IMR-90 (cell line): ENCODE results near the gene PRSS1.

ENCODE experiments used
- NFE2L2 ChIP-seq: fragments of 150-350 bp; IDR thresholded peaks from 2 replicates; pipeline ENCODE4 v1.6.1; 2016; ENCODE audit warnings: low read depth, mild to moderate bottlenecking, low read length
- POLR2A ChIP-seq: IDR thresholded peaks from 2 replicates; pipeline ENCODE4 v1.6.1; 2012; ENCODE audit warnings: mild to moderate bottlenecking, low read depth, low read length
- RAD21 ChIP-seq: IDR thresholded peaks from 2 replicates; pipeline ENCODE4 v1.6.1; 2012; ENCODE audit warnings: low read length, improper control_type of control experiment
- RFX5 ChIP-seq: IDR thresholded peaks from 2 replicates; pipeline ENCODE4 v1.8.0; 2012; ENCODE audit warnings: low read depth, mild to moderate bottlenecking, low read length, moderate library complexity
- TF ChIP-seq, protein P1 (sequence below): conservative IDR thresholded peaks from 2 replicates; pipeline ENCODE4 v1.5.1; 2012; ENCODE audit warnings: mild to moderate bottlenecking, low read depth, low read length, improper control_type of control experiment

DNA sequence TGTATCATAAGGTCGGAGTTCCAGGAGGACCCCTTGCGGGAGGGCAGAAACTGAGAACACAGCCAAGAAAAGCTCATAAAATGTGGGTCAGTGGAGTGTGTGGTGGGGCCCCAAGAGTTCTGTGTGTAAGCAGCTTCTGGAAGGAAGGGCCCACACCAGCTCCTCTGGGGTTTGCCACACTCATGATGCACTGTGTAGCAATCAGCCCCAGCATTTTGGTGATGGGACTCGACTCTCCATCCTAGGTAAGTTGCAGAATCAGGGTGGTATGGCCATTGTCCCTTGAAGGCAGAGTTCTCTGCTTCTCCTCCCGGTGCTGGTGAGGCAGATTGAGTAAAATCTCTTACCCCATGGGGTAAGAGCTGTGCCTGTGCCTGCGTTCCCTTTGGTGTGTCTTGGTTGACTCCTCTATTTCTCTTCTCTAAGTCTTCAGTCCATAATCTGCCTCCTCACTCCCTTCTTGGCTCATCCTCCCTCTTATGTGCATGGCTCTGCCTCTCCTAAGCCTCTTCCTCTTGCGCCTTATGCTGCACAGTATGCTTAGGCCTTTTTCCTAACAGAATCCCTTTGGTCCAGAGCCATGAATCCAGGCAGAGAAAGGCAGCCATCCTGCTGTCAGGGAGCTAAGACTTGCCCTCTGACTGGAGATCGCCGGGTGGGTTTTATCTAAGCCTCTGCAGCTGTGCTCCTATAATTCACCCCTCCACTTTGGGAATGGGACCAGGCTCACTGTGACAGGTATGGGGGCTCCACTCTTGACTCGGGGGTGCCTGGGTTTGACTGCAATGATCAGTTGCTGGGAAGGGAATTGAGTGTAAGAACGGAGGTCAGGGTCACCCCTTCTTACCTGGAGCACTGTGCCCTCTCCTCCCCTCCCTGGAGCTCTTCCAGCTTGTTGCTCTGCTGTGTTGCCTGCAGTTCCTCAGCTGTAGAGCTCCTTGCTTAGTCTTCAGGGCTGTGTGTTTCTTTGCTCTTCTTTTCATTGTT, 39.3 kb downstream of the PRSS1 start:
- TF ChIP-seq NFE2L2 = no peak
- TF ChIP-seq, protein P1, sequence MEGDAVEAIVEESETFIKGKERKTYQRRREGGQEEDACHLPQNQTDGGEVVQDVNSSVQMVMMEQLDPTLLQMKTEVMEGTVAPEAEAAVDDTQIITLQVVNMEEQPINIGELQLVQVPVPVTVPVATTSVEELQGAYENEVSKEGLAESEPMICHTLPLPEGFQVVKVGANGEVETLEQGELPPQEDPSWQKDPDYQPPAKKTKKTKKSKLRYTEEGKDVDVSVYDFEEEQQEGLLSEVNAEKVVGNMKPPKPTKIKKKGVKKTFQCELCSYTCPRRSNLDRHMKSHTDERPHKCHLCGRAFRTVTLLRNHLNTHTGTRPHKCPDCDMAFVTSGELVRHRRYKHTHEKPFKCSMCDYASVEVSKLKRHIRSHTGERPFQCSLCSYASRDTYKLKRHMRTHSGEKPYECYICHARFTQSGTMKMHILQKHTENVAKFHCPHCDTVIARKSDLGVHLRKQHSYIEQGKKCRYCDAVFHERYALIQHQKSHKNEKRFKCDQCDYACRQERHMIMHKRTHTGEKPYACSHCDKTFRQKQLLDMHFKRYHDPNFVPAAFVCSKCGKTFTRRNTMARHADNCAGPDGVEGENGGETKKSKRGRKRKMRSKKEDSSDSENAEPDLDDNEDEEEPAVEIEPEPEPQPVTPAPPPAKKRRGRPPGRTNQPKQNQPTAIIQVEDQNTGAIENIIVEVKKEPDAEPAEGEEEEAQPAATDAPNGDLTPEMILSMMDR = no peak
- no peak for TF ChIP-seq POLR2A
- TF ChIP-seq RAD21 = no peak
- no peak for TF ChIP-seq RFX5
